ENCODE results near the gene SMG6.

SMG6 gene

DNA sequence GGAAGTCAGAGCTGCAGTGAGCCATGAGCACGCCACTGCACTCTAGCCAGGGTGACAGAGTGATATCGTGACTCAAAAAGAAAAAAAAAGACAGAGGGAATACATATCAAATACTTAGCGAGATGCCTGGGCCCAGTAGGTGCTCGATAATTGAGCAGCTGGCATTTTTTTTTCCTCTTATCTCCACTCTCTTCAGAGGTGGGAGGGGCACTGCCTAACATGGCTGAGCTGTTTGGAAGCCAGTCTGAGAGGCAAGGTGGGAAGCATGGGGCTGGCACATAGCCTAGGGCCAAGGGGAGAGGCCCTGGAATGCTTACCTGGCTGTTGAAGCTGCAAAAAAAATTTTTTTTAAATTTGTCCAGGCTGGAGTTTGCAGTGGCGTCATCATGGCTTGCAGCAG lies 210.2 kb downstream of the SMG6 start:
- DNase-seq = no peak

DNA sequence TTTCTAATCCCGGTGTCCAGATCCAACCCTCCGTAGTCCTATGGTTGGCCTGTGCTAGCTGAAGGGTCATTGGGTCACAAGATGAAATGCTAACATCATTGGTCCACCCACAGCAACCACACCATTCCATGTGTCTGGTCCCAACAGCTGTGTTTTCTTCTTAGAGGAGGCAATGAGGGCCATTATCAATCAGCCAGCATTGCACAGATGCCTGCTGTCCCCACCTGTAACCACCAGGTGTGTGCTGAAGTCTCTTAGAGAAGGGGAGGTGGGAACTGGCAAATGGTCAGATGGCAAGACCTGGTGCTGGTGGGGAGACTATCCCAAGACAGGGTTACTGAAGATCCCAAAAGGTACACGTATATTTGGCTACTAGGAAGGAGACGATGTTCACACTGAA lies 211.3 kb downstream of the SMG6 start:
- no peak for DNase-seq

DNA sequence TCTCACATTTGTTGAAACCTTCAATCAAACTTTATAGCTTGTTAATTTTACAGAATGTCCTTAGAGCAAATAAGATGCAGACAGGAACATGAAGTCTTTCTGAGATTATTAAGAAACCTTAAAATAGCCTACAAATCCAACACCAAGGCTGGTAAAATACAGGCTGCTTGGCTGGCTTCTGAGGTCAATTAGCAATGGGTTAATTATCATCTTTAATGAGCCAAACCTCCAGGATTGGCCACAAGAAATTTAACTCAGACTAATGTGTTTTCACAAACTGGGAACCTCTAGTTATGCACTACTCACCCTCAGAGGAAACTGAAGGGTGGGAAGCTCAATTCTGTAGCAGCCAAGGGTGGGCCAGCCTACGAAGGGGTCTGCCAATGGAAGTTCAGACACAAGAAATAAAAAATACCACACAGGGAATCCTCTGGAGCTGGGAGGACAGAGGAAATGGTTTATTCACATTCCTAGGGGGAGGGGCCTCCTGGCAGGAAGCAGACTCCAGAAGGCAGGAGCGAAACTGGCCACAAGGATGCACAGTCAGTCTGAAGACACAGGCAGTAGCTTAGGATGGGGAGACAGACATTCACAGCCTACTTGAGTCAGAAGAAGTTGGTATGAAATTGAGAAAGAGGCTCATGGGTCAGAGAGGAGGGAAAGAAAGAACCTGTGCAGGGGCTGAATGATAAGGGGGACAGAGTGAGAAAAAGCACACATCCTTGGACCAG lies 212.6 kb downstream of the SMG6 start:
- no peak for DNase-seq

DNA sequence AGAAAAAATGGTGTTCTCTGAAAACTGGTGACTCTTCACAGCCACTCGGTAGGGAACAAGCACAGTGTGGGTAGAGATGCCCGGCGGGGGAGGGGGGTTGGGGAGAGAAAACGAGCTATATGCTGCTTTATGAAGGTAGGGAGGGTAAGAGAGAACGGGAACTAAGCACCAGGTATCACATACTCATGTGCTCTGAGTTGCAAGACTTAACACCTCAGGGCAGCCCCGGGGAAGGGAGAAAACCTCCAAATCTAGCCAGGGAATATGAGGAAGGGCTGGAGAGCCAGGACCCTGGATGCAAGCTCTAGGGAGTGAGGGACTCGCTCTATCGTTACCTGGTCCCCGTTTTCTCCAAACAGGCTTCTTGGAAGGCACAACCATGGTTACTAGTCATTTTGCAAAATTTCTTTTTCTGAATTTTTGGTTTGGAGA lies 213.4 kb downstream of the SMG6 start:
- no peak for DNase-seq

- no peak for DNase-seq
These were observed 214.6 kb downstream of the SMG6 start for GRCh38 chr17:2089021-2089422.

GRCh38 chr17:2087597-2088211 lies 215.9 kb downstream of the SMG6 start:
- DNase-seq = no peak

GRCh38 chr17:2086306-2086705 lies 217.3 kb downstream of the SMG6 start:
- DNase-seq = no peak

DNA sequence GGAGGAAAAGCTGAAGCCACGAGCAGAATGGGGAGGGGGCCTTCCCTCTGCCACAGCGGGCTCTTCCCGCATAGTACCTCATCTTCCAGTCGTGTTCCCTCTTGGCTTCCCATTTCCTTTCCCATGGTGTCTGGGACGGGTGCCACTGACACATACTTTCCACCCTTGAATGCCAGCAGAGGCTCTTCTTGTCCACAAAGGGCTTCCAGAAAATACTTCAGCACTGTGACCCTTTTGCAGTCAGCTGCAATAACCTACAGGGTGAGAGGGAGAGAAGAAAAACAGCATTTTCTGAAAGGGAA lies 218.0 kb downstream of the SMG6 start:
- no peak for DNase-seq

GRCh38 chr17:2084766-2085647 lies 218.6 kb downstream of the SMG6 start:
- no peak for DNase-seq

- no peak for DNase-seq
These were observed 219.4 kb downstream of the SMG6 start for GRCh38 chr17:2084036-2084765.

DNA sequence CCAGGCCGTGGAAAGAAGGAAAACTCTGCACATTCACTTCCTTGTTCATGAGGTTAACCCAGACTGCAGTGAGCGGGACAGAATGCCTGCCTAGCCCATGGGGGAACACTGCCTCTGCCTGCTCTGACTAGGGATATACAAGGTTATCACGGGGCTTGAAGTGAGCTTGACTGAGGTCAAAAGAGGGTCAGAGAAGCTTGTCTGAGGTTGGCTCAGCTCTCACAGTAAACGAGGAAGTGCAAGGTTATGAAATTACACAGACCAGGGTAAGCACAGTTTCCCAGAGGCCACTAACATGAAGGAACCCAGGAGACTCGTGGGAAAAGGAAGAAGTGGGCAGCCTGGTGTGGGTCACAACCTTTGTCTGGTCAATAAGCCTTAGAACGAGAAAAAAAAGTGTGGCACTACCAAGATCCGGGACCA lies 220.0 kb downstream of the SMG6 start:
- no peak for DNase-seq

DNA sequence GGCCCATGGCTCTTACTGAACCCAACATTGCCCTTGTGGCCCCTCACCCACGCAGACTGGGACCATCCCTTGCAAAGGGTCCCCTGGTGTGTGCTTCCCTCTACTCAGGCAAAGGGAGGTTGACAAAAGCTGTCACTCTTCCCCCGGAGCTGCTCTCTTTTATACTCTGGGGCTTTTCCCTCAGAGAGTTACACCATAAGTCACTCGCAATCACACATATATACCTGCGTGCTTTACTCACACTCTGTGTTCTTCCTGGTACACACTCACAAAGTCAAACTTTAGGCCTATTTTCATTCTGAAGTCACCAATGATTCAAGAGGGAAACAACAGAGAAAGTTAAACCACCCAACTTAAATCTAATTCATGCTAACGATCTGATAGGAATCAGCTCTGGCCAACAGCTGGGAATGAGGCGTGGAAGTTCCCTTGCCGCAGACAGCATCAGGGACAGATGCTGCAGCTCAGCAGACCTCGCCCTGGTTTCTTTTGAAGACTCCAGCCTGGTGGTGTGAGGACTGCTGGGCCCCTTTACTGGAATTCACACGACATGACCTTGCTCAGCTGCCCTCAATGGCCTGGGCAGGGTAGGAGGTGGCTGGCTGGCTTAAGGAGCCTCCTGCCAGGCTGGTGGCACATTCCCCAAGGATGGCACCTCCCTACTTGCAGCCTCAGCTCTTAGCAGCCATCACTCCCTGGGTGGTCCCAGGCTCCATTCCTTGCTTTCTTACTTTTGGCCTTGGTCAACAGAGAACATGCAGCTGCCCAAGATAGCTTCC lies 221.4 kb downstream of the SMG6 start:
- DNase-seq = no peak

DNA sequence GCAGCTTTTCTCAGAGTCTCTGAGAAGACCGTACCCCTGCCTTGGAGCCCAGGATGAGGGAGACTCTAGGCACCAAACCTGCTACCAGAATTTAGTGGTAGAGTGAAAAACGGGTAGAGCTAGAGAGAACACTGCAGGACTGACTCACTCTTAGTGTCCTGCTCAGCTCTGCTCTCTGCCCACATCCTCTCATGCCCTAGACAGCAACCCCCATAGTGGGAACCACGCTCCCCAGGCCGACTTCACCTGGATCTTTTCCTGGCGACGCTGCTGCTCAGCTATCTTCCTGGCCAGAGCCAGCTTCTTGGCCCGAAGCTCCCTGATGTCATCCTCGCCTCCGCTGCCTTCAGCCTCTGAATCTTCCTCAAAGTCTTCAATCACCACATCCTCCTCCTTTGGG lies 222.0 kb downstream of the SMG6 start:
- DNase-seq = no peak

DNA sequence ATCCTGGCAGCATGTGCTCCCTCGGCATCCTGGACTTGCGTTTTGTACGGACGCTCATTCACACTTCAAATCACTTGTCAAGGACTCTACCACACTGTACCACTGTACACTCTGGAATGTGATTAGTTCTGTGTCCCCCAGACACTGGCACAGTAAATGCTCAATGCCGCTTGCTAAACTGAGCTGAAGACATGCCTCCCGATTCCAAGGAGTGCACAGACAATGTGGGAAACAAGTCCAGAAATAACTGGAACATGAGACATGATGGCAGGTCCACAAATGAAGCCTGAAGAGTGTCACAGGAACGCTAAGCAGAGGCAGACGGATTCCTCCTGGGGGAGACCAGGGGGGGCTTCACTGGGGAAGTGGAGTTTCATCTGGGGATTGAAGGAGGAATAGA lies 226.5 kb downstream of the SMG6 start:
- DNase-seq = no peak

DNA sequence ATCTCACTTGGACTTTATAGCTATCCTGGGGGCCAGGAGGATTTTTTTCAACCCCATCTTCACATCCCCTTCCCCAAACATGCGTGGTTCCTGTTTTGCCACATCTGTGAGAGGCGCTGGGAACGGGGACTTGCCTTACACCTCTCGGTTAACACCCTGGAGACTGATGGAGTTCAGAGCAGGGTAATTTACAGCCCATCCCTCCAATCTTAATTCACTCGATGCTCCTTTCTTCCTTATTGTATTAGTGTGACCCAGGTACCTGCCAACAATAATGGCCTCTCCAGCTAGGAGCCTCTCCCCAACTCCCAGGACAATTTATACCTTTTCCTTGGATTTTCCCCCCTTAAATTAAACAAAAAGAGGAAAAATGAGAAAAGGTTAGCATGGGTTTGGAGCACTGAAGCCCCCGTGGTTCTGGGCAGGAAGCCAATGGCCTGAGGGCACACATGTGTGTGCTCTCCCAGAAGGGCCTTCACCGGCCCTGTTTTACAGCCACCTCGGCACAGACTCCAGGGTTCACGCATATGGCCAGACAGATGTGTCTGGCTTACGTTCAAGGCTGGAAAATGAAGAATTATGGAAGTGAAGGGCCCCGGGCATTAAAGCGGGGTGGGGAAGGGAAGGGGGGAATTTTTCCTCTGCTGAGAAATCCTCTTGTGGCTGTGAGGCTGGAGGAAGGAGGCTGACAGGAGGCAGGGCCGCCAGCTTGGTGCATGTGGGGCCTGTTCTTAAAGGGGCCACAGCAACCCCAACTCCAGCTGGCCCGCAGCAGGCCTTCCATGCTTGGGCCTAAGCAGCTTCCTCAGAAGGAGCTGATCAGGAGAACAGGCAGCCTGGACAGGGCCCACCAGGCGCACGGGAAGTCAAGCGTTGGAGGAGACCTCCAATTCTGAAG lies 227.2 kb downstream of the SMG6 start:
- peak; percentile 40 for DNase-seq

- no peak for DNase-seq
These were observed 228.1 kb downstream of the SMG6 start for GRCh38 chr17:2075336-2076086.

- no peak for DNase-seq
These were observed 228.7 kb downstream of the SMG6 start for GRCh38 chr17:2074919-2075318.

DNA sequence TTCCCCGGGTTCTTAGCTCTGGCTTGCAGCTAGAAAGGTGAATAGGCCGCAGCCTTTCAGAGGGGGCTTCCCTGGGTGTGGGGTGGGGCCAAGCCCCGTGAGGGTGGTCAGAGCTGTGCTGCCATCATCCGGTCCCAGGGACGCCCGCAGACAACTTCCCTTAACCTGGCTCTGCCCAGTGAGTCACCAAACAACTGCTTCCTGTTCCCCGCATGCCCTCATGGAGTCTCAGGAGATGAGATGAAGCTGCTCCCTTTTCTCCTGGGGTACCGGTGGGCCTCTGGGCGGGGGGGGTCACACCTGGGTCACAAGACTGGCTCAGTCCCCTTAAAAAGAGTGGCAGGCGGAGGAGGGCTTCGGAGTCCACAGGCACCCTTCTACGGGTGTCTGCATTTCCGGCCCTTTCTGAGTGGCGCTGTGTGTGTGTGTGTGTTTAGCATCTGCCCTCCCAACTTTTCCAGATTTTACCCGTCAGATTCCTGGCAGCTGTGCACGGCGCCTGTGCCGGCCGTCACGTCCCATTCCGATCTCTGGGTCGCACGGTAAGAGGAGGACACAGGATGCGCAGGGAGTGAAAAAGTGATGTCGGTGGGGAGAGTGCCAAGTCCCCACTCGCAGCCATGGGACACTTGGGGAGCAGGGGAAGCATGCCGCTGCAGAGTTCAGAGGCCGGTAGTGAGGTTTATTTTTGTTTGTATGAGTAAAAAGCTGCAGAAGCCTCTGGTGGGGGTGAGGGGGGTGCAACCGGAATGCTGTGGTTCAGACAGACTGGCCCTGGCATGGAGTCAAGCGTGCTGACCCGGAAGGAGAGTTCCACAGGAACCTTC lies 231.9 kb downstream of the SMG6 start:
- no peak for DNase-seq

DNA sequence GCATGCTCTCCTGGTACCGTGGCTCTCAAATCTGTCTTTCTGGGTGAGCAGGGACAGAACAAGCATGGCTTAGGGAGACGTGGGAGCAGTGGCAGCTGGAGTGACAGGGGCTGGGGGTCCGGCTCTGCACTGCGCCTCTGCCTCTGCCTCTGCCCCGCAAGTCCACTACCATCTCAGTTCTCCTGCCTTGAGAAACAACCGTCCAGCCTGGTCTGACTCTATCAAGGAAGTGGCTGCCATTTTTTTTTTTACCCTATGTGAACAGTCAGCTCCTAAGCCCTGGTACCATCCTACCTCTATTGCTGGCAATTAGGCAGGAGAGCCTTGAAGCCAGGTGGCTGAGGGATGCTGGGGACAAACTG lies 232.6 kb downstream of the SMG6 start:
- DNase-seq = no peak
